ENCODE results near the gene SSR1.

SSR1 gene

GRCh38 chr6:7255918-7256317 lies 57.1 kb downstream of the SSR1 start:
- DNase-seq (ENCODE audit: low read depth in 2 of 2), result no peak
- no peak overlapping the region for H3K4me3 ChIP-seq (replicated peaks in 1 of 2; ENCODE audit: low read depth in 2 of 2, low read length in 2 of 2)
- no peak for TF ChIP-seq CTCF (IDR thresholded peaks at IDR 0.05; ENCODE audit: low read depth, low read length)

DNA sequence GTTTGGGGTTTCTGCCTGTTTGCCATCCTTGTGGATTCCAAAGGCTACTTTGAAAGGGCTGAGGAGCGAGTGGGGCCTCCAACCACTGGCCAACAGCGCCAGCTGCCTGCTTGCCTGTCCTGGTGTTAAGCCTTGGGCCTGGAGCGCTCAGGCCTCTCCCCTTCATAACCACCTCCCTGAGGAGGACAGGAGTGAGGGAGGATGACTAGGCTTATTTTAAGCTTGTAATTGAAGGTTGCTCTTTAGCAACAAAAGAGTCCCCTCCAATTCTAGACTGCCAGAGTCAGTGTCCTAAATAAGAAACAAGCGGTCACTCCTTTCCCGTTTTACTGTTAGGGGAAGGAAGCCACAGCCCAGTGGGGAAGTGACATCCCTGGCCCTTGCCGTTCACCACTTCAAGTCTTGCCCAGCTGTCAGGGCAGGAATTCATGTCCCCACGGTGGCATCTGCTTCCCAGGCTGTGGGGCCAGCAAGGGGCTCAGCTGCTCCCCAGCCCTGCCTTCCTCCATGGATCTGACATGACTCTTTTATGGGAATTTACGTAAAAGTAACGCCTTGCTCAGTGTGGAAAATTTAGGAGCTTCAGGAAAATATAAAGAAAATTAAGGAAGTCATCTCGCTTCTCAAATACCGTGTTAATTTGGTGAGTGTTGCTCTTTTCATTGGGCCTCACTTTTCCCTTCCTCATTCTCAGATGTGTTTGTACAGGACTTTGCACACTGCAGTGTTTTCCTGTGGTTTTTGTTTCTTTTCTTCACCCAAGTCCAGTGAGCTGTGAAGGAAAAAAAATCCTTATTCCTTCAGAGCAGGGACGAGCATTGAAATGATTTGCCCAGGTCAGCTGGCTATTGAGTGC lies 57.8 kb downstream of the SSR1 start:
- no peak for DNase-seq (ENCODE audit: low read depth in 2 of 2)
- H3K4me3 ChIP-seq (replicated peaks in 1 of 2; ENCODE audit: low read depth in 2 of 2, low read length in 2 of 2), result no peak overlapping the region
- no peak for TF ChIP-seq CTCF (IDR thresholded peaks at IDR 0.05; ENCODE audit: low read depth, low read length)

- DNase-seq (ENCODE audit: low read depth in 2 of 2), result no peak
- no peak overlapping the region for H3K4me3 ChIP-seq (replicated peaks in 1 of 2; ENCODE audit: low read depth in 2 of 2, low read length in 2 of 2)
- no peak for TF ChIP-seq CTCF (IDR thresholded peaks at IDR 0.05; ENCODE audit: low read depth, low read length)
These were observed 60.6 kb downstream of the SSR1 start for GRCh38 chr6:7252390-7252789.

GRCh38 chr6:7251646-7252260 lies 61.2 kb downstream of the SSR1 start:
- no peak for DNase-seq (ENCODE audit: low read depth in 2 of 2)
- no peak for TF ChIP-seq CTCF (IDR thresholded peaks at IDR 0.05; ENCODE audit: low read depth, low read length)
- H3K4me3 ChIP-seq (replicated peaks in 1 of 2; ENCODE audit: low read depth in 2 of 2, low read length in 2 of 2), result no peak overlapping the region

- no peak for DNase-seq (ENCODE audit: low read depth in 2 of 2)
- H3K4me3 ChIP-seq (replicated peaks in 1 of 2; ENCODE audit: low read depth in 2 of 2, low read length in 2 of 2), result no peak overlapping the region
- TF ChIP-seq CTCF (IDR thresholded peaks at IDR 0.05; ENCODE audit: low read depth, low read length), result no peak
These were observed 62.2 kb downstream of the SSR1 start for GRCh38 chr6:7250812-7251211.

DNA sequence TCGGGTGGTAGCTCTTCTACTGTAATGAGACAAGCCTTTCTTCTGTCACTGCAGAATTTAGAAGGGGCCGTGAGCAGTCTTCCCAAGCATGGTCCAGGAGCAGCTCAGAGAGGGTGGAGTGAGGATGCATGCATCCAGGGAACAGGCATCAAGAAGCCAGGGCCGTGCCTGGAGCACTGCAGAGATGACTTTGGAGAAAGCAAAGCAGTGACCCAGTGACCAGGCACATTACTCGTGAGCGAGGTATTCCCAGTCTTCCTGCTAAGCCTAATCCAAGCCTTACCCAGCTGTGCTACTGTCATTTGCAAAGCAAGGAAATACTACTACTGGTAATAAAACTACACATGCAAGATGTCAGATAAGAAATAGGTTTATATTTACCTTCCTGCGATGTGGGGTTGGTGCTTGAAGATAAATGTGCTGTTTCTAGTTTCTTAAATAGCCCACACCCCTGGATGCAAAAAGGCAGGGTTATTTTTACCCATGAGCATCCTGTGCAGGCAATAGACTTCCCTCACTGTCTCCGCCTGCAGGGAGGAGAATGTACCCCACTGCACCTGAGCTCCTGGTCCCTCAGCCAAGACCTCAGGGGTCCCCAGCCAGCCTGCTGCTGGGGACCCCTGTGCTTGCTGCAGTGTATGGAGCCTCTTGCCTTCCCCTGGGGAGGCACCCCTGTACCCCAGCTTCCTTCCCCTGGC lies 62.9 kb downstream of the SSR1 start:
- TF ChIP-seq CTCF (IDR thresholded peaks at IDR 0.05; ENCODE audit: low read depth, low read length), result no peak
- H3K4me3 ChIP-seq (replicated peaks in 1 of 2; ENCODE audit: low read depth in 2 of 2, low read length in 2 of 2), result no peak overlapping the region
- no peak for DNase-seq (ENCODE audit: low read depth in 2 of 2)
